Peyer's patch (tissue), 4 donors: ENCODE results near the gene NFRKB. TPM values are rescaled to one million over a fixed set of nuclear protein-coding genes. Genes with fewer than 3 reads are reported as not detected.
A peak's percentile ranks its signal among the peaks of the same experiment; 100 is the strongest.

Experiments
- DNase-seq, 3 donors: peaks; one replicate each; pipeline ENCODE4 v3.0.0-alpha.2; 2017 to 2019
- H3K27ac ChIP-seq, 4 donors: fragments of 200-600 bp; sonication (generic); one replicate each; pipeline ENCODE4 v1.5.1; 2016 to 2019
- H3K27me3 ChIP-seq, 2 donors: fragments of 200-600 bp; sonication (generic); one replicate each; pipeline ENCODE4 v1.5.1; 2019
- H3K36me3 ChIP-seq, 3 donors: fragments of 200-600 bp; sonication (generic); one replicate each; pipeline ENCODE4 v1.5.1; 2016 to 2019
- H3K4me1 ChIP-seq, 4 donors: fragments of 200-600 bp; sonication (generic); one replicate each; pipeline ENCODE4 v1.5.1; 2016 to 2019
- H3K4me3 ChIP-seq, 4 donors: fragments of 200-600 bp; sonication (generic); 1 replicate in 3 of 4; 2 replicates in 1 of 4; pipeline ENCODE4 v1.5.1; 2016 to 2019; ENCODE audit warnings: mild to moderate bottlenecking in 1 of 4
- H3K9me3 ChIP-seq, 4 donors: fragments of 200-600 bp; sonication (generic); one replicate each; pipeline ENCODE4 v1.5.1; 2016 to 2019; ENCODE audit warnings: mild to moderate bottlenecking in 1 of 4
- CTCF ChIP-seq, 6 experiments: fragments of 450-650 bp in 4 of 6; fragments of 200-600 bp in 2 of 6; sonication (generic) in 1 of 6; IDR thresholded peaks; one replicate each; pipeline ENCODE4 v1.5.1; 2017 to 2019; ENCODE audit warnings: antibody characterized with exemption in 6 of 6, mild to moderate bottlenecking in 3 of 6, moderate library complexity in 1 of 6
- POLR2A ChIP-seq, 2 donors: fragments of 450-650 bp; IDR thresholded peaks; one replicate each; pipeline ENCODE4 v1.5.1; 2017; ENCODE audit warnings: antibody characterized with exemption in 2 of 2, mild to moderate bottlenecking in 2 of 2, moderate library complexity in 2 of 2
- total RNA-seq, 4 donors: library from RNA; depleted of rRNA; stranded (reverse); fragments of >200 nt; gene quantifications; one replicate each; pipeline ENCODE4 v1.1.0, GENCODE V29; 2016

The NFRKB gene
- total RNA-seq, 4 donors from 2014 or later, result 46.9 to 54.8 (median 49.2) TPM

- Histone ChIP-seq H3K27me3 (no peaks in the 10 kb centered on the region), H3K36me3 (peaks cover 0 to 62% (median 0%) of the 10 kb centered on the region in 3 donors), H3K27ac (no peak overlapping the region), H3K4me3 (no peak overlapping the region), H3K9me3 (no peaks in the 10 kb centered on the region), H3K4me1 (peaks cover 0 to 17% (median 0%) of the 10 kb centered on the region in 4 donors)
- DNase-seq, result no peak
- TF ChIP-seq POLR2A (IDR thresholded peaks at IDR 0.05), result no peak
- TF ChIP-seq CTCF (IDR thresholded peaks at IDR 0.05), result no peak
Measured at GRCh38 chr11:129856036-129856435, 39.3 kb downstream of the NFRKB start.

- TF ChIP-seq POLR2A (IDR thresholded peaks at IDR 0.05), result no peak
- TF ChIP-seq CTCF (IDR thresholded peaks at IDR 0.05), result no peak
- no peaks in the 10 kb centered on the region for H3K9me3 ChIP-seq
- H3K4me3 ChIP-seq, result no peak overlapping the region
- H3K36me3 ChIP-seq, result peaks cover 0 to 61% (median 0%) of the 10 kb centered on the region in 3 donors
- DNase-seq, result no peak
- H3K27me3 ChIP-seq, result no peaks in the 10 kb centered on the region
- H3K4me1 ChIP-seq, result peaks cover 0 to 17% (median 0%) of the 10 kb centered on the region in 4 donors
- H3K27ac ChIP-seq, result no peak overlapping the region
Measured at GRCh38 chr11:129855086-129855485, 40.3 kb downstream of the NFRKB start.

DNA sequence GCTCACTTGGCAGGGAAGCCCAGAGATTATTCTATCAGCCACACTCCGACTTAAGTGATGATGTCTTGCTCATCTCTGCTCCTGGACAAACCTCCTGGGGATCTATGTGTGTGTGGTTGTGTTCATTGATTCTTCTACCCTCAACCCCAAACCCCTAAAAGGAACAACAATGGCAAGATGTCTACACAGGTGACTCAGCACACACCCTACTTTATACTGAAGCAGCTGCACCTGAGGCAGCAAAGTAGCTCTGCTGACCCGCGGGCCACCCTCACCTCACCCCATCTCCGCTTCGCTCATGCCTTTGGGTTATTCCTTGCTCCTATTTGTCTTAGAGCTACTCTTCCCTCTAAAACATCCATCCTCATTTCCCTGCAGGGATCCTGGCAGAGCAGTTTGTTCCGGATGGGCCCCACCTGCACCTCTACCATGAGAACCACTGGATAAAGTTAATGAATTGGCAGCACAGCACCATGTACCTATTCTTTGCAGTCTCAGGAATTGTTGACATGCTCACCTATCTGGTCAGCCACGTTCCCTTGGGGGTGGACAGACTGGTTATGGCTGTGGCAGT lies 41.1 kb downstream of the NFRKB start:
- no peak for TF ChIP-seq POLR2A (IDR thresholded peaks at IDR 0.05)
- no peak for TF ChIP-seq CTCF (IDR thresholded peaks at IDR 0.05)
- H3K4me3 ChIP-seq, result no peak overlapping the region
- H3K9me3 ChIP-seq, result no peaks in the 10 kb centered on the region
- H3K27ac ChIP-seq, result peak overlapping the region in 3 of 4 donors; percentile 36 to 69 (median 47)
- peaks cover 0 to 55% (median 0%) of the 10 kb centered on the region in 3 donors for H3K36me3 ChIP-seq
- H3K4me1 ChIP-seq, result peaks cover 0 to 17% (median 0%) of the 10 kb centered on the region in 4 donors
- no peaks in the 10 kb centered on the region for H3K27me3 ChIP-seq
- no peak for DNase-seq

DNA sequence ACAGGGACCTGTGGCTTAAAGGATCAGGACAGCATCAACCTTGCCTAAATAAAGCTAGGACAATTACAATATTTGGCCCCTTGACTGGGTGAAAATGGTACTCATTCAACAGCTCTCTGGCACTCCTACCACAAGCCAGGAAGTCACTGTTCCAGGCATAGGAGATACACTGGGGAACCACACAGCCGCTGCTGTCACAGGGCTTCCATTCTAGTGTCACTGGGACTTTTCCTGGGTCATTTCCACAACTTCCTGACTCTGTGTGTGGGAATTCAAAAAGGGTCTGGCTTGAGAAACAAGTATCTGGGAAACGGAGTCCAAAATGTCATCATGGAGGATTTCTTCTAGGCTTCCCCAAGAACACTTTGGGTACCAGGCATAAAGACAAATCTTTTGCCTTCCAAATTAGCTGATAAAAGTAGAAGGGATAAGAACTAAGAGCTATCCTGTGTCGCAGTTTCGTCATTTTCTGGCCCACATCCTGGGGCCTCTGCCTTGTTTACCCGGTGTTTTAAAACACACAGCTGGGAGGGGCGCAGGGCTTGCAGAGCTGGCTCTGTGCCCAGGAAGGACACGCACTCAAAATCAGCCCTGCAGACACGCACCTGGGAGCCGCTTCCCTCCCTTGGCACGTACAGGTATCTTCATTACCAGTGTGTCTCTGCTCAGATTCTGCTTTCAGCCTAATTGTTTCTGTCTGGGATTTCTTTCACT lies 41.7 kb downstream of the NFRKB start:
- peak overlapping the region; percentile 23 to 69 (median 42) for H3K27ac ChIP-seq
- H3K9me3 ChIP-seq, result no peaks in the 10 kb centered on the region
- H3K36me3 ChIP-seq, result peaks cover 0 to 48% (median 0%) of the 10 kb centered on the region in 3 donors
- H3K4me1 ChIP-seq, result peaks cover 0 to 17% (median 0%) of the 10 kb centered on the region in 4 donors
- no peaks in the 10 kb centered on the region for H3K27me3 ChIP-seq
- peak; percentile 71 to 88 (median 77) for DNase-seq
- no peak overlapping the region for H3K4me3 ChIP-seq
- TF ChIP-seq POLR2A (IDR thresholded peaks at IDR 0.05) (no peak), CTCF (IDR thresholded peaks at IDR 0.05) (no peak)

DNA sequence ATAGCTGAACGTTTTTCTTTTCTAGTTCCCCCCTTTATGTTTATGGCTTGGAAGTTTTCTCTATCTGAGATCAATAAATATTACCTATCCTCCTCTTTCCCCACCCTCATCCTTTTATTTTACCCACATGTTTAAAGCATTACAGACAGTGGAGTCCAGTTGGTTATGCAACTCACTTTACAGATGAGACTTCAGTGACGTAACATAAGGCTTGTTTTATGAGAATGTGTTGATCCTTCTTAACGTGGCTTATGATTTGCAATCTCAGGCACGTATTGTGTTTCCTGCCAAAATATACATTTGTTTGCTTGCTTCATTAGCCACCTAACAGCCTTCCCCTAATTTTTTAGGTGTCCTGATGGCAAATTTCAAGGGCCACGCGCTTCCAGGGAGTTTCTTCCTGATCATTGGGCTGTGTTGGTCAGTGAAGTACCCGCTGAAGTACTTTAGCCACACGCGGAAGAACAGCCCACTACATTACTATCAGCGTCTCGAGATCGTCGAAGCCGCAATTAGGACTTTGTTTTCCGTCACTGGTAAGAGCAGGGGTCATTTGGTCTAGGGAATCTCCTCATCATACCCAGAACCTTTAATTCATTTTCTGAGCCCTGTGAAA lies 43.1 kb downstream of the NFRKB start:
- TF ChIP-seq POLR2A (IDR thresholded peaks at IDR 0.05) (no peak), CTCF (IDR thresholded peaks at IDR 0.05) (no peak)
- DNase-seq, result no peak
- H3K36me3 ChIP-seq, result peaks cover 0 to 35% (median 0%) of the 10 kb centered on the region in 3 donors

More for the DNA sequence above, 43.1 kb downstream of the NFRKB start:
- Histone ChIP-seq H3K9me3 (no peaks in the 10 kb centered on the region), H3K27me3 (no peaks in the 10 kb centered on the region), H3K27ac (no peak overlapping the region), H3K4me1 (peaks cover 0 to 17% (median 0%) of the 10 kb centered on the region in 4 donors), H3K4me3 (no peak overlapping the region)
